ENCODE data around the gene CYBA.

CYBA gene

GRCh38 chr16:88688013-88688778, 37.3 kb upstream of the CYBA start:
- Histone ChIP-seq H3K4me2 (ENCODE audit: low read length) (no peak overlapping the region), H3K4me3 (ENCODE audit: low read length) (no peak overlapping the region), H3K36me3 (replicated peaks; ENCODE audit: low read depth, low read length) (no peaks in the 10 kb centered on the region), H4K20me1 (ENCODE audit: insufficient read depth, low read length) (no peaks in the 10 kb centered on the region), H2AFZ (ENCODE audit: low read depth, low read length) (no peak overlapping the region), H3K27ac (ENCODE audit: low read length) (no peak overlapping the region), H3K27me3 (ENCODE audit: low read depth, low read length) (peaks cover 50% of the 10 kb centered on the region), H3K4me1 (ENCODE audit: low read length) (peaks cover 32% of the 10 kb centered on the region), H3K79me2 (ENCODE audit: low read length) (no peaks in the 10 kb centered on the region), H3K9ac (ENCODE audit: low read length) (no peak overlapping the region), H3K9me3 (ENCODE audit: insufficient read depth, low read length) (no peaks in the 10 kb centered on the region)
- TF ChIP-seq, protein P1, sequence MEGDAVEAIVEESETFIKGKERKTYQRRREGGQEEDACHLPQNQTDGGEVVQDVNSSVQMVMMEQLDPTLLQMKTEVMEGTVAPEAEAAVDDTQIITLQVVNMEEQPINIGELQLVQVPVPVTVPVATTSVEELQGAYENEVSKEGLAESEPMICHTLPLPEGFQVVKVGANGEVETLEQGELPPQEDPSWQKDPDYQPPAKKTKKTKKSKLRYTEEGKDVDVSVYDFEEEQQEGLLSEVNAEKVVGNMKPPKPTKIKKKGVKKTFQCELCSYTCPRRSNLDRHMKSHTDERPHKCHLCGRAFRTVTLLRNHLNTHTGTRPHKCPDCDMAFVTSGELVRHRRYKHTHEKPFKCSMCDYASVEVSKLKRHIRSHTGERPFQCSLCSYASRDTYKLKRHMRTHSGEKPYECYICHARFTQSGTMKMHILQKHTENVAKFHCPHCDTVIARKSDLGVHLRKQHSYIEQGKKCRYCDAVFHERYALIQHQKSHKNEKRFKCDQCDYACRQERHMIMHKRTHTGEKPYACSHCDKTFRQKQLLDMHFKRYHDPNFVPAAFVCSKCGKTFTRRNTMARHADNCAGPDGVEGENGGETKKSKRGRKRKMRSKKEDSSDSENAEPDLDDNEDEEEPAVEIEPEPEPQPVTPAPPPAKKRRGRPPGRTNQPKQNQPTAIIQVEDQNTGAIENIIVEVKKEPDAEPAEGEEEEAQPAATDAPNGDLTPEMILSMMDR (IDR thresholded peaks at IDR 0.05; ENCODE audit: low read depth, low read length) = no peak
- TF ChIP-seq EZH2phosphoT487 (IDR thresholded peaks at IDR 0.05; ENCODE audit: low read depth) = no peak

DNA sequence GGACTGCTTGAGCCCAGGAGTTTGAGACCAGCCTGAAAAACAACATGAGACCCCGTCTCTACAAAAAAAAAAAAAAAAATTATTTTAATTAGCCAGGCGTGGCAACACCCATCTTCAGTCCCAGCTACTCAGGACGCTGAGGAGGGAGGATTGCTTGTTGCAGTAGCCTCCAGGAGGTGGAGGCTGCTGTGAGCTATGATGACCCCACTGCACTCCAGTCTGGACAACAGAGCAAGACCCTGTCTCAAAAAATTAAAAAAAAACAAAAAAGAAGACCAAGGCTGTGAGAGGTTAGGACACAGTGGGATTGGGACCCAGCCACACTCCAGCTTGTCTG, 36.8 kb upstream of the CYBA start:
- no peak overlapping the region for H3K4me2 ChIP-seq (ENCODE audit: low read length)
- H3K9me3 ChIP-seq (ENCODE audit: insufficient read depth, low read length) = no peaks in the 10 kb centered on the region
- no peak overlapping the region for H3K4me3 ChIP-seq (ENCODE audit: low read length)
- H3K9ac ChIP-seq (ENCODE audit: low read length) = no peak overlapping the region
- TF ChIP-seq, protein P1 (IDR thresholded peaks at IDR 0.05; ENCODE audit: low read depth, low read length) = no peak
- H4K20me1 ChIP-seq (ENCODE audit: insufficient read depth, low read length) = no peaks in the 10 kb centered on the region
- H3K27me3 ChIP-seq (ENCODE audit: low read depth, low read length) = peaks cover 50% of the 10 kb centered on the region
- H3K36me3 ChIP-seq (replicated peaks; ENCODE audit: low read depth, low read length) = no peaks in the 10 kb centered on the region
- H3K79me2 ChIP-seq (ENCODE audit: low read length) = no peaks in the 10 kb centered on the region
- H3K4me1 ChIP-seq (ENCODE audit: low read length) = peaks cover 32% of the 10 kb centered on the region
- no peak overlapping the region for H3K27ac ChIP-seq (ENCODE audit: low read length)
- H2AFZ ChIP-seq (ENCODE audit: low read depth, low read length) = no peak overlapping the region

DNA sequence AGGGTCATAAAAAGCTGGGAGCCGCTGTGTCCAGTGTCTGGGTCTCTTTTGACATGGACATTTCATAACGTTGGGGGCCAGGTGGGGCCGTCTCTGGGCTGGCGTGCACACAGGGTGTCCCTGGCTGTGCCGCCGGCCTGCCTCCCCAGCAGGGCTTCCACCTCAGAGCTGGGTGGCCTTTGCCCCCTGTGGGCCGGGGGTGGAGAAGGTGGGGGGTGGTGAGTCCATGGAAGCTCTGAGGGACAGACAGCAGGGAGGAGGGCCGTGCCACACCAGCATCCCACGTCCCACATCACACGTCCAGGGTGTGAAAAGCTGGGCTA, 36.4 kb upstream of the CYBA start:
- peaks cover 48% of the 10 kb centered on the region for H3K27me3 ChIP-seq (ENCODE audit: low read depth, low read length)
- H3K9ac ChIP-seq (ENCODE audit: low read length) = no peak overlapping the region
- H3K4me2 ChIP-seq (ENCODE audit: low read length) = no peak overlapping the region
- H3K79me2 ChIP-seq (ENCODE audit: low read length) = no peaks in the 10 kb centered on the region
- no peaks in the 10 kb centered on the region for H4K20me1 ChIP-seq (ENCODE audit: insufficient read depth, low read length)
- H2AFZ ChIP-seq (ENCODE audit: low read depth, low read length) = no peak overlapping the region
- H3K4me1 ChIP-seq (ENCODE audit: low read length) = peaks cover 35% of the 10 kb centered on the region
- no peak overlapping the region for H3K4me3 ChIP-seq (ENCODE audit: low read length)
- no peaks in the 10 kb centered on the region for H3K9me3 ChIP-seq (ENCODE audit: insufficient read depth, low read length)
- no peak overlapping the region for H3K27ac ChIP-seq (ENCODE audit: low read length)
- TF ChIP-seq EZH2phosphoT487 (IDR thresholded peaks at IDR 0.05; ENCODE audit: low read depth) = no peak
- TF ChIP-seq, protein P1 (IDR thresholded peaks at IDR 0.05; ENCODE audit: low read depth, low read length) = no peak
- no peaks in the 10 kb centered on the region for H3K36me3 ChIP-seq (replicated peaks; ENCODE audit: low read depth, low read length)

DNA sequence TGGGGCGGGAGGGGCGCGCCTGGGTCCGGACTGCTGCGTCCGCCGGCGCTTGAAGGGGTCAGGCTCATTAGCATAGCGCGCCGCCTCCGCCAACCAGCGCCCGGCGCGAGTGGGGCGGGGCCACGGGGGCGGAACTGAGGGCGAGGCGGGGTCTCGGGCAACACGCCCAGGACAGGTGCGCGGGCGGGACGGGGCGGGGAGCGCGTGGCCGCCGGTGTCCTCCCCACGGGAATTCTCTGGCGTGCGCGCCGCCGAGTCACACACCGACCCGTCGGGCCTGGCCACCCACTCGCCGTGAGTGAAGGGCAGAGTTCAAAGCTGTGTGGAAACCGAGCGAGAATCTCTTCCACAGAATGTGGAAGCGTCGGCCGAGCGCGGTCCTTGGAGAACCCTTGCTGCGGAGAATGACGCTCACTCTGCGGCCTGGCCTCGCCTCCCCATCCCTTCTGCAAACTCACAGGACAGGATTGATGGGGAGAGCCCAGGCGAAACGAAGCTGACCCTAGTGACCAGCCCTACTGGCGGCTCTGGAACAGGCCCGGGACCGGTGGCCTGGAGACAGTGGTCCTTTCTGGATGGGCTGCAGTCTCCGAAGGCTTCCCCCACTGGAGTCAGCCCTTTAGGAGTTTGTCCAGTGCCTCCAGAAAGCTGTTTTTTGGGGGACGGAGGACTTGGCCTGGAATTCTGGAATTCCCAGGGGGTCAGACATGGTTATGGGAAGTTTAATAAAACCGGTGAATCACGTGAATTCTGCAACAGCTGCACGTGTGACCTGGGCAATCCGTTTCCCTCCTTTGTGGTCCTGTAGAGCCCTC, 35.8 kb upstream of the CYBA start, which contains the start of gene SNAI3:
Gene SNAI3, minus strand, starts transcription at position 69 of the 815 bp plus-strand sequence. CDS start 101 bp downstream, outside the sequence.
- Histone ChIP-seq H3K9ac (ENCODE audit: low read length) (peak within 1 kb of the TSS; percentile 42), H3K9me3 (ENCODE audit: insufficient read depth, low read length) (no peaks in the 10 kb centered on the region), H3K4me3 (ENCODE audit: low read length) (peak within 1 kb of the TSS; percentile 79), H3K27ac (ENCODE audit: low read length) (no peak within 1 kb of the TSS), H2AFZ (ENCODE audit: low read depth, low read length) (no peak within 1 kb of the TSS), H4K20me1 (ENCODE audit: insufficient read depth, low read length) (no peaks in the 10 kb centered on the region), H3K4me1 (ENCODE audit: low read length) (peaks cover 36% of the 10 kb centered on the region), H3K36me3 (replicated peaks; ENCODE audit: low read depth, low read length) (no peaks in the 10 kb centered on the region), H3K79me2 (ENCODE audit: low read length) (no peaks in the 10 kb centered on the region), H3K27me3 (ENCODE audit: low read depth, low read length) (peaks cover 45% of the 10 kb centered on the region), H3K4me2 (ENCODE audit: low read length) (peak within 1 kb of the TSS; percentile 84)
- no peak for TF ChIP-seq EZH2phosphoT487 (IDR thresholded peaks at IDR 0.05; ENCODE audit: low read depth)
- TF ChIP-seq, protein P1 (IDR thresholded peaks at IDR 0.05; ENCODE audit: low read depth, low read length) = no peak

Data from OCI-LY3 (cell line).